ENCODE data around the gene MPPED1. TPM values are rescaled to one million over a fixed set of nuclear protein-coding genes. Genes with fewer than 3 reads are reported as not detected.

MPPED1 gene
- total and polyA plus RNA-seq, 2 experiments from 2014 or later = 0.30 to 0.97 TPM

DNA sequence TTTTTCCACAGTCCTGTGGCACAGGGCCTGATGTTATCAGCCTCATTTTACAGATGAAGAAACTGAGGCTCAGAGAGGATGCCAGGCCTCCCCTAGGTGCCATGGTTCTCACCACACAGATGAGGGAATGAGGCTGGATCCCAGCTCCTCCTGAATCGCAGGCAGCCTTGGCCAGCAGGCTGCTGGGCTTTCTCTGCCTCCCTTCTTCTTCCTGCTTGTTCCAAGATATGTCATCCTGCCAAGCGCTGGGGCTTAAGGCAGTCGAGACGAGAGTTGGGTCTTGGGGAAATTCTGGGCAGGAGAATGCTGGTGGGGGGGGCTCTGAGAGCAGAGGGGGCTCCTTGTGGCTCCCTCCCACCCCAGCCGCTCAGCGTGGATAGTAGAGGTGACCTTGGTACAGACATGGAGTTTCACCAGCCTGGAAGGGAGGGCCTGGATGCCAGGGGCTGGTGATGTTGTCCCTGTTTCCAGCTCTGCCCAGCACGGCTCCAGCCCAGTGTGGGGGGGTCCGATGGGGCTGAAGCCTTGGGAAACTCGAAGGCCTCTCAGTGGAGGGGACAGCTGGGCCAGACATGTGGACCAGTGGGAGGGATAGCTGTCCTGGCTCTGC is 16.6 kb upstream of the MPPED1 start:
- H3K4me1 ChIP-seq (ENCODE audit: insufficient read depth) = peaks cover 12% of the 10 kb centered on the region
- H4K20me1 ChIP-seq (ENCODE audit: insufficient read depth, poor library complexity, severe bottlenecking) = no peaks in the 10 kb centered on the region
- H3K9me3 ChIP-seq (ENCODE audit: low read depth) = no peaks in the 10 kb centered on the region
- H3K27me3 ChIP-seq = no peaks in the 10 kb centered on the region
- no peaks in the 10 kb centered on the region for H3K36me3 ChIP-seq (replicated peaks; ENCODE audit: insufficient read depth, low read depth)
- no peak overlapping the region for H3K4me3 ChIP-seq
- no peaks in the 10 kb centered on the region for H3K9me2 ChIP-seq (replicated peaks; ENCODE audit: insufficient read depth)
- WGBS (ENCODE audit: low lambda C conversion rate, missing lambda C conversion rate) = 86% methylated on average over 9 of the region's 9 CpGs
- no peak overlapping the region for H2AFZ ChIP-seq
- TF ChIP-seq EZH2phosphoT487 (IDR thresholded peaks at IDR 0.05; ENCODE audit: low read depth, severe bottlenecking, unreplicated experiment) (no peak), EZH2 (IDR thresholded peaks at IDR 0.05; ENCODE audit: borderline replicate concordance) (no peak)
- TF ChIP-seq, protein P1, sequence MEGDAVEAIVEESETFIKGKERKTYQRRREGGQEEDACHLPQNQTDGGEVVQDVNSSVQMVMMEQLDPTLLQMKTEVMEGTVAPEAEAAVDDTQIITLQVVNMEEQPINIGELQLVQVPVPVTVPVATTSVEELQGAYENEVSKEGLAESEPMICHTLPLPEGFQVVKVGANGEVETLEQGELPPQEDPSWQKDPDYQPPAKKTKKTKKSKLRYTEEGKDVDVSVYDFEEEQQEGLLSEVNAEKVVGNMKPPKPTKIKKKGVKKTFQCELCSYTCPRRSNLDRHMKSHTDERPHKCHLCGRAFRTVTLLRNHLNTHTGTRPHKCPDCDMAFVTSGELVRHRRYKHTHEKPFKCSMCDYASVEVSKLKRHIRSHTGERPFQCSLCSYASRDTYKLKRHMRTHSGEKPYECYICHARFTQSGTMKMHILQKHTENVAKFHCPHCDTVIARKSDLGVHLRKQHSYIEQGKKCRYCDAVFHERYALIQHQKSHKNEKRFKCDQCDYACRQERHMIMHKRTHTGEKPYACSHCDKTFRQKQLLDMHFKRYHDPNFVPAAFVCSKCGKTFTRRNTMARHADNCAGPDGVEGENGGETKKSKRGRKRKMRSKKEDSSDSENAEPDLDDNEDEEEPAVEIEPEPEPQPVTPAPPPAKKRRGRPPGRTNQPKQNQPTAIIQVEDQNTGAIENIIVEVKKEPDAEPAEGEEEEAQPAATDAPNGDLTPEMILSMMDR (IDR thresholded peaks at IDR 0.05; ENCODE audit: poor library complexity) = no peak
- H3K4me2 ChIP-seq = no peak overlapping the region
- DNase-seq (ENCODE audit: low spot score) = no peak
- H3K79me2 ChIP-seq = no peaks in the 10 kb centered on the region
- no peak overlapping the region for H3K27ac ChIP-seq

DNA sequence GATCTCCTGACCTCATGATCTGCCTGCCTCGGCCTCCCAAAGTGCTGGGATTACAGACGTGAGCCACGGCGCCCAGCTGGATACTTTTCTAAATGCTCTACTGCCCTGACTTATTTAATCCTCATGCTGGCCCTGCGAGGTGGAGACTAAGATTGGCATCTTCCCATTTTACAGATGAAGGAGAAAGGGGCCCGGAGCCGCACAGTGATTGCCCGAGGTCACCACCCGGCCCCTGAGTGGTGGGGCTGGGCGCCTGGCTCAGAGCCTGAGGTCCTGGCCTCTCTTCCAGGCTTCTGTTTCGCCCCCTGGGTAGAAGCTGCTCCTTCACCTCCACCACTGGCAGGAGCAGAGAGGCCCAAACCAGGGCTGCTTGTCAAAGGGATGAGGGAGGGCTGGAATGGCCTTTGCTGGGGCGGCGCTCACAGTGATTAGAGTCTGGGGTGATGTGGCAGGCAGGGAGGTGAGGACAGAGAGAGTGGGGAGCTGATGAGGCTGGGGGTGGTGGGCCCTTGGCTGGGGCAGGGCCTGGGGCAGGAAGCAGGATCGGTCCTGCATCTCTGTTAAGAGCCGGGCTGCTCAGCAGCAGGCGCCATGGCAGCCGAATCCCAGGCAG is 15.4 kb upstream of the MPPED1 start:
- Histone ChIP-seq H3K79me2 (no peaks in the 10 kb centered on the region), H3K4me3 (no peak overlapping the region), H3K27me3 (no peaks in the 10 kb centered on the region), H3K9me2 (replicated peaks; ENCODE audit: insufficient read depth) (no peaks in the 10 kb centered on the region), H3K4me2 (no peak overlapping the region), H3K4me1 (ENCODE audit: insufficient read depth) (peaks cover 12% of the 10 kb centered on the region), H2AFZ (no peak overlapping the region), H4K20me1 (ENCODE audit: insufficient read depth, poor library complexity, severe bottlenecking) (no peaks in the 10 kb centered on the region), H3K9me3 (ENCODE audit: low read depth) (no peaks in the 10 kb centered on the region), H3K27ac (no peak overlapping the region), H3K36me3 (replicated peaks; ENCODE audit: insufficient read depth, low read depth) (no peaks in the 10 kb centered on the region)
- no peak for TF ChIP-seq EZH2 (IDR thresholded peaks at IDR 0.05; ENCODE audit: borderline replicate concordance)
- TF ChIP-seq, protein P1 (IDR thresholded peaks at IDR 0.05; ENCODE audit: poor library complexity) = no peak
- TF ChIP-seq EZH2phosphoT487 (IDR thresholded peaks at IDR 0.05; ENCODE audit: low read depth, severe bottlenecking, unreplicated experiment) = no peak
- DNase-seq (ENCODE audit: low spot score) = no peak
- 83% methylated on average over 13 of the region's 17 CpGs for WGBS (ENCODE audit: low lambda C conversion rate, missing lambda C conversion rate)

DNA sequence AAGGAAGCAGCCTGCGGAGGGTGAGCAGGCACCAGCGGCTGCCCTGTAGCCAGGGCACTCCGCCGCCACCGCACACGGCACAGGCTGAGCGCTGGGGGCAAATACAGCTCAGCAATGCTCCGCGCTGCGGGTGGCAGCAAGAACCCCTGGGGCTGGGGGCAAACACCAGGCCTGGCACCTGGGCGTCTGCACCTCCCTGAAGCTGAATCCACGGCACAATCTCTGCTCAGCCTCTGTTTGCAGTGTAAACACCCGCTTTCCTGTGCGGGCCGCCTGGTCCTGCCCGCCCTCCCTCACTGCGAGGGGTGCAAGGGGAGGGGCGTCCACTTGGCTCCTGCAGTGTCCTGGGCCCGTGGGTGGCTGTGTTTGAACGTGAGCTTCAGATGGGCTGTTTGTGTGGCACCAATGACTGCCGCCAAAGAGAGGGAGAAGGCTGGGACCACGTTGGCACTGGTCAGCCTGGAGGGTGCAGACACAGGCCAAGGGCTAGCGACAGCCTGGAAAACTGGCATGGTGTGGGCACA is 14.8 kb upstream of the MPPED1 start:
- no peaks in the 10 kb centered on the region for H3K36me3 ChIP-seq (replicated peaks; ENCODE audit: insufficient read depth, low read depth)
- no peaks in the 10 kb centered on the region for H3K9me2 ChIP-seq (replicated peaks; ENCODE audit: insufficient read depth)
- no peak overlapping the region for H3K27ac ChIP-seq
- H3K9me3 ChIP-seq (ENCODE audit: low read depth) = no peaks in the 10 kb centered on the region
- WGBS (ENCODE audit: low lambda C conversion rate, missing lambda C conversion rate) = 57% methylated on average over 23 of the region's 23 CpGs
- no peaks in the 10 kb centered on the region for H4K20me1 ChIP-seq (ENCODE audit: insufficient read depth, poor library complexity, severe bottlenecking)
- H3K27me3 ChIP-seq = no peaks in the 10 kb centered on the region
- H3K79me2 ChIP-seq = no peaks in the 10 kb centered on the region
- H3K4me2 ChIP-seq = no peak overlapping the region
- H2AFZ ChIP-seq = no peak overlapping the region
- DNase-seq (ENCODE audit: low spot score) = no peak
- peaks cover 12% of the 10 kb centered on the region for H3K4me1 ChIP-seq (ENCODE audit: insufficient read depth)
- TF ChIP-seq EZH2phosphoT487 (IDR thresholded peaks at IDR 0.05; ENCODE audit: low read depth, severe bottlenecking, unreplicated experiment) = no peak
- TF ChIP-seq EZH2 (IDR thresholded peaks at IDR 0.05; ENCODE audit: borderline replicate concordance) = no peak
- TF ChIP-seq, protein P1 (IDR thresholded peaks at IDR 0.05; ENCODE audit: poor library complexity) = no peak
- no peak overlapping the region for H3K4me3 ChIP-seq

Data from hepatocyte (in vitro differentiated cells).